Caco-2 (cell line): ENCODE measurements around the gene LRRFIP1. TPM values are rescaled to one million over a fixed set of nuclear protein-coding genes. Genes with fewer than 3 reads are reported as not detected.

Experiments
- BruUV-seq: library from RNA; stranded (reverse); fragments of 400-500 nt; replicated peaks from 2 replicates; lab custom pipeline; 2021; lab: Mats Ljungman, UMichigan
- CTCF ChIA-PET: fragments of 300-600 bp; sonication (Branson Sonifier 250); formaldehyde crosslinking; loops from one replicate; lab custom pipeline; 2022; ENCODE audit warnings: antibody characterized with exemption; lab: Charles Lee
- POLR2A ChIA-PET: fragments of 300-600 bp; sonication (Branson Sonifier 250); formaldehyde crosslinking; loops from one replicate; lab custom pipeline; 2022; ENCODE audit warnings: antibody characterized with exemption; lab: Charles Lee
- DNase-seq, 2 experiments: peaks; one replicate each; pipeline versions ENCODE4 v3.0.0 to v3.0.0-alpha.2; 2020 to 2022
- H3K27me3 ChIP-seq: replicated peaks from 2 replicates; pipeline ENCODE4 v1.6.0; 2011; ENCODE audit warnings: low read length; ENCODE audit not compliant: control insufficient read depth, insufficient read depth
- H3K36me3 ChIP-seq: 2 replicates; pipeline ENCODE4 v1.5.1; 2011; ENCODE audit warnings: low read length; ENCODE audit not compliant: control insufficient read depth, insufficient read depth
- H3K4me1 ChIP-seq: fragments of 250-450 bp; sonication (Bioruptor Pico); 2 replicates; pipeline ENCODE4 v1.5.1; 2020; ENCODE audit warnings: mild to moderate bottlenecking
- H3K4me3 ChIP-seq: 2 replicates; pipeline ENCODE4 v1.5.1; 2011; ENCODE audit warnings: low read depth, mild to moderate bottlenecking, control low read depth, low read length
- H3K9me3 ChIP-seq: fragments of 250-450 bp; sonication (Bioruptor Pico); 2 replicates; pipeline ENCODE4 v1.5.1; 2020; ENCODE audit warnings: mild to moderate bottlenecking, moderate library complexity
- H3K27ac Mint-ChIP-seq: one replicate; pipeline ENCODE4 v1.8.0; 2022; ENCODE audit warnings: mixed read lengths; ENCODE audit not compliant: unreplicated experiment
- H3K27me3 Mint-ChIP-seq: one replicate; pipeline ENCODE4 v1.8.0; 2022; ENCODE audit warnings: mixed read lengths; ENCODE audit not compliant: insufficient read depth, unreplicated experiment
- H3K36me3 Mint-ChIP-seq: one replicate; pipeline ENCODE4 v1.8.0; 2022; ENCODE audit warnings: mild to moderate bottlenecking, mixed read lengths; ENCODE audit not compliant: insufficient read depth, unreplicated experiment
- H3K4me1 Mint-ChIP-seq: one replicate; pipeline ENCODE4 v1.8.0; 2022; ENCODE audit warnings: low read depth, mixed read lengths; ENCODE audit not compliant: unreplicated experiment
- H3K4me3 Mint-ChIP-seq: one replicate; pipeline ENCODE4 v1.8.0; 2022; ENCODE audit warnings: mild to moderate bottlenecking, moderate library complexity, mixed read lengths; ENCODE audit not compliant: unreplicated experiment
- H3K9me3 Mint-ChIP-seq: one replicate; pipeline ENCODE4 v1.8.0; 2022; ENCODE audit warnings: mixed read lengths; ENCODE audit not compliant: unreplicated experiment
- CTCF ChIP-seq, 2 experiments: fragments of 200-600 bp in 1 of 2; IDR thresholded peaks; 1 replicate in 1 of 2; 2 replicates in 1 of 2; pipeline versions ENCODE4 v1.5.1 to v1.8.0; 2011 to 2022; ENCODE audit warnings: antibody characterized with exemption in 1 of 2, control low read depth in 1 of 2, inconsistent platforms in 1 of 2, low read depth in 1 of 2, low read length in 1 of 2, mild to moderate bottlenecking in 1 of 2, moderate library complexity in 1 of 2; ENCODE audit not compliant: insufficient read depth in 1 of 2, severe bottlenecking in 1 of 2, unreplicated experiment in 1 of 2
- intact Hi-C: fragments of 100-400 bp; cut with micrococcal nuclease; formaldehyde crosslinking; loops from one replicate; pipeline ENCODE4 v1.10.0; 2022; ENCODE audit not compliant: unreplicated experiment
- total RNA-seq: library from RNA; stranded (reverse); gene quantifications from 2 replicates; pipeline ENCODE4 v1.2.3, GENCODE V29; 2022

Gene LRRFIP1
- total RNA-seq, 1 experiment from 2014 or later, result 37.1 TPM

GRCh38 chr2:237752761-237753165, 125.4 kb downstream of the LRRFIP1 start:
- Mint-ChIP-seq H3K4me3 (no peak overlapping the region), H3K36me3 (peaks cover 28% of the 10 kb centered on the region), H3K4me1 (no peaks in the 10 kb centered on the region), H3K9me3 (no peaks in the 10 kb centered on the region), H3K27me3 (no peaks in the 10 kb centered on the region), H3K27ac (no peak overlapping the region)
- H3K27me3 ChIP-seq, result no peaks in the 10 kb centered on the region
- no peaks in the 10 kb centered on the region for H3K9me3 ChIP-seq
- no peaks in the 10 kb centered on the region for H3K4me1 ChIP-seq
- BruUV-seq, result no TSS peak
- POLR2A ChIA-PET, result no interaction called here
- intact Hi-C loops, result no loop called here
- H3K4me3 ChIP-seq, result no peak overlapping the region
- no peaks in the 10 kb centered on the region for H3K36me3 ChIP-seq
- DNase-seq, result no peak
- TF ChIP-seq CTCF (IDR thresholded peaks at IDR 0.05; ENCODE audit: insufficient read depth in 1 of 2, low read depth in 1 of 2, low read length in 1 of 2, severe bottlenecking in 1 of 2, unreplicated experiment in 1 of 2), result no peak
- CTCF ChIA-PET, result no interaction called here

- Mint-ChIP-seq H3K4me3 (no peak overlapping the region), H3K4me1 (no peaks in the 10 kb centered on the region), H3K9me3 (no peaks in the 10 kb centered on the region), H3K27ac (no peak overlapping the region), H3K36me3 (peaks cover 30% of the 10 kb centered on the region), H3K27me3 (no peaks in the 10 kb centered on the region)
- H3K4me3 ChIP-seq, result no peak overlapping the region
- H3K4me1 ChIP-seq, result no peaks in the 10 kb centered on the region
- intact Hi-C loops, result no loop called here
- no peaks in the 10 kb centered on the region for H3K36me3 ChIP-seq
- no peaks in the 10 kb centered on the region for H3K9me3 ChIP-seq
- ChIA-PET POLR2A (no interaction called here), CTCF (interaction anchor here (0.9 kb wide), 1 partner anchor 9 kb away, joined by 4 read pairs; no protein-coding TSS in a partner anchor)
- no peak for DNase-seq
- no peaks in the 10 kb centered on the region for H3K27me3 ChIP-seq
- no TSS peak for BruUV-seq
- no peak for TF ChIP-seq CTCF (IDR thresholded peaks at IDR 0.05; ENCODE audit: insufficient read depth in 1 of 2, low read depth in 1 of 2, low read length in 1 of 2, severe bottlenecking in 1 of 2, unreplicated experiment in 1 of 2)
Observed at GRCh38 chr2:237754182-237754581, 126.8 kb downstream of the LRRFIP1 start.

DNA sequence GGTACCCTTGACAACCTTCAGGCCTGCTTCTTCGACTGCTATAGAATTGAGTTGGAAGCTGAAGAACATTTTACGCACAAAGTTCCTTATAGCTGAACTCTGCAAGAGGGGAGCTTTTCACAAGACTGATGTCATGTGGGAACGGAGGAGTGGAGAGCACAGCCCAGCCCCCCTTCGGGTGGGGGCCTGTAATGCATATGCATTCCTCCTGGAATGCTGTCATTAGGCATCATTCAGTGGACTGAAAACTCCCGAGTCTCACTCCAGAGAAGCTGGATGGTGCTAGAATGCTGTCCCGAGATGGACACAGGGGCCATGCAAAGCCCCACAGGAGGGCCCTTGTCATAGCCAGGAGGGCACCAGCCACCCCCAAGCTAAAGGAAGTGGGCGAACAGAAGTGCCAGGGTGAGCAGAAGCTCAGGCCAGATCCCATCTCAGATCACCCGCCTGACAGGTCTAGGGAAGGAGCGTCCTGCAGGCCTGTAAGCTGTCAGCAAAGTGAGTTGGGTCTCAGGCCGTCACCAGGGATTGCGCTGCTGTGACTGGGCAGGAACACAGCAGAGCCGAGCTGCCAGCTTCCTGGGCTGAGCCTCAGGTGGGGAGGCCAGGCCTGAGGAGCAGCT, 127.3 kb downstream of the LRRFIP1 start:
- H3K36me3 Mint-ChIP-seq, result peaks cover 29% of the 10 kb centered on the region

More for the DNA sequence above, 127.3 kb downstream of the LRRFIP1 start:
- Mint-ChIP-seq H3K4me3 (no peak overlapping the region), H3K27me3 (no peaks in the 10 kb centered on the region), H3K4me1 (no peaks in the 10 kb centered on the region), H3K27ac (no peak overlapping the region), H3K9me3 (no peaks in the 10 kb centered on the region)
- no peak for TF ChIP-seq CTCF (IDR thresholded peaks at IDR 0.05; ENCODE audit: insufficient read depth in 1 of 2, low read depth in 1 of 2, low read length in 1 of 2, severe bottlenecking in 1 of 2, unreplicated experiment in 1 of 2)
- no peak overlapping the region for H3K4me3 ChIP-seq
- H3K36me3 ChIP-seq, result no peaks in the 10 kb centered on the region
- H3K4me1 ChIP-seq, result no peaks in the 10 kb centered on the region
- CTCF ChIA-PET, result interaction anchor here (0.9 kb wide), 1 partner anchor 9 kb away, joined by 4 read pairs; no protein-coding TSS in a partner anchor
- intact Hi-C loops, result no loop called here
- no peaks in the 10 kb centered on the region for H3K27me3 ChIP-seq
- H3K9me3 ChIP-seq, result no peaks in the 10 kb centered on the region
- POLR2A ChIA-PET, result no interaction called here
- no TSS peak for BruUV-seq
- no peak for DNase-seq
